ENCODE results near the gene ANKRD13C. TPM values are rescaled to one million over a fixed set of nuclear protein-coding genes. Genes with fewer than 3 reads are reported as not detected.

The ANKRD13C gene
- polyA plus RNA-seq, 1 donor (not counting 4 experiments of a cell fraction or from before 2014, with no cell fraction given), result 13.4 TPM

- Histone ChIP-seq H3K9me1 (ENCODE audit: control insufficient read depth, extremely low read depth, insufficient read depth, low read length) (no peaks in the 10 kb centered on the region), H3K4me2 (ENCODE audit: control insufficient read depth, extremely low read depth, insufficient read depth, low read depth, low read length) (no peak overlapping the region), H3K27ac (ENCODE audit: control insufficient read depth, insufficient read depth, low read length) (no peak overlapping the region), H4K20me1 (ENCODE audit: control insufficient read depth, extremely low read depth, insufficient read depth, low read length) (no peaks in the 10 kb centered on the region), H3K36me3 (ENCODE audit: control insufficient read depth in 2 of 2, extremely low read depth in 1 of 2, insufficient read depth in 2 of 2, low read length in 2 of 2) (no peaks in the 10 kb centered on the region), H3K4me3 (ENCODE audit: control insufficient read depth in 2 of 3, extremely low read depth in 1 of 3, insufficient read depth in 2 of 3, low read depth in 1 of 3, low read length in 3 of 3) (no peak overlapping the region), H3K79me2 (ENCODE audit: control insufficient read depth, insufficient read depth, low read length) (peaks cover 37% of the 10 kb centered on the region), H3K4me1 (ENCODE audit: control insufficient read depth, extremely low read depth, insufficient read depth, low read length) (peaks cover 6% of the 10 kb centered on the region), H3K27me3 (ENCODE audit: control insufficient read depth, extremely low read depth, insufficient read depth, low read length) (no peaks in the 10 kb centered on the region), H2AFZ (ENCODE audit: control insufficient read depth, low read length) (no peak overlapping the region), H3K9ac (ENCODE audit: control insufficient read depth, extremely low read depth, insufficient read depth, low read length) (no peak overlapping the region), H3K9me3 (ENCODE audit: control insufficient read depth, low read depth, low read length) (no peaks in the 10 kb centered on the region)
- no peak for TF ChIP-seq EZH2 (IDR thresholded peaks at IDR 0.05; ENCODE audit: low read length)
- TF ChIP-seq CTCF (optimal IDR thresholded peaks at IDR 0.05 in 1 of 3, IDR thresholded peaks at IDR 0.05 in 1 of 3, conservative IDR thresholded peaks at IDR 0.05 in 1 of 3; ENCODE audit: extremely low read depth in 1 of 3, insufficient read depth in 2 of 3, low read length in 3 of 3), result no peak
- DNase-seq (ENCODE audit: low read depth, low spot score) (no peak), FAIRE-seq (no peak)
- dilution Hi-C loops (cut with MboI; ENCODE audit: extremely low pct_ligation_motif_present, low sequenced_read_pairs), result no loop called here
These were observed 20.1 kb downstream of the ANKRD13C start for GRCh38 chr1:70334436-70334835.

GRCh38 chr1:70333245-70333644 lies 21.3 kb downstream of the ANKRD13C start:
- DNase-seq (ENCODE audit: low read depth, low spot score) (no peak), FAIRE-seq (no peak)
- H3K4me1 ChIP-seq (ENCODE audit: control insufficient read depth, extremely low read depth, insufficient read depth, low read length), result peaks cover 9% of the 10 kb centered on the region
- dilution Hi-C loops (cut with MboI; ENCODE audit: extremely low pct_ligation_motif_present, low sequenced_read_pairs), result no loop called here
- no peaks in the 10 kb centered on the region for H3K36me3 ChIP-seq (ENCODE audit: control insufficient read depth in 2 of 2, extremely low read depth in 1 of 2, insufficient read depth in 2 of 2, low read length in 2 of 2)
- no peak overlapping the region for H2AFZ ChIP-seq (ENCODE audit: control insufficient read depth, low read length)
- H3K9ac ChIP-seq (ENCODE audit: control insufficient read depth, extremely low read depth, insufficient read depth, low read length), result no peak overlapping the region
- no peak overlapping the region for H3K27ac ChIP-seq (ENCODE audit: control insufficient read depth, insufficient read depth, low read length)
- no peaks in the 10 kb centered on the region for H3K27me3 ChIP-seq (ENCODE audit: control insufficient read depth, extremely low read depth, insufficient read depth, low read length)
- H3K9me3 ChIP-seq (ENCODE audit: control insufficient read depth, low read depth, low read length), result no peaks in the 10 kb centered on the region
- H3K4me3 ChIP-seq (ENCODE audit: control insufficient read depth in 2 of 3, extremely low read depth in 1 of 3, insufficient read depth in 2 of 3, low read depth in 1 of 3, low read length in 3 of 3), result no peak overlapping the region
- H4K20me1 ChIP-seq (ENCODE audit: control insufficient read depth, extremely low read depth, insufficient read depth, low read length), result no peaks in the 10 kb centered on the region
- no peaks in the 10 kb centered on the region for H3K9me1 ChIP-seq (ENCODE audit: control insufficient read depth, extremely low read depth, insufficient read depth, low read length)
- H3K4me2 ChIP-seq (ENCODE audit: control insufficient read depth, extremely low read depth, insufficient read depth, low read depth, low read length), result no peak overlapping the region
- peaks cover 34% of the 10 kb centered on the region for H3K79me2 ChIP-seq (ENCODE audit: control insufficient read depth, insufficient read depth, low read length)
- TF ChIP-seq CTCF (optimal IDR thresholded peaks at IDR 0.05 in 1 of 3, IDR thresholded peaks at IDR 0.05 in 1 of 3, conservative IDR thresholded peaks at IDR 0.05 in 1 of 3; ENCODE audit: extremely low read depth in 1 of 3, insufficient read depth in 2 of 3, low read length in 3 of 3) (no peak), EZH2 (IDR thresholded peaks at IDR 0.05; ENCODE audit: low read length) (no peak)

Data from keratinocyte (primary cell).